HG02943 (cell line): ENCODE results near the gene GRID2.
"Not testable (repeated sequence)": the region's sequence is repeated elsewhere in the genome, so short reads cannot be mapped to it uniquely, and the experiment has no call there.

Source experiments
- ATAC-seq: cut with Tn5 transposase; IDR thresholded peaks from one replicate; pipeline ENCODE4 v1.9.1; 2021; ENCODE audit warnings: mild to moderate bottlenecking, low read depth, moderate library complexity; ENCODE audit not compliant: unreplicated experiment

GRID2 gene

DNA sequence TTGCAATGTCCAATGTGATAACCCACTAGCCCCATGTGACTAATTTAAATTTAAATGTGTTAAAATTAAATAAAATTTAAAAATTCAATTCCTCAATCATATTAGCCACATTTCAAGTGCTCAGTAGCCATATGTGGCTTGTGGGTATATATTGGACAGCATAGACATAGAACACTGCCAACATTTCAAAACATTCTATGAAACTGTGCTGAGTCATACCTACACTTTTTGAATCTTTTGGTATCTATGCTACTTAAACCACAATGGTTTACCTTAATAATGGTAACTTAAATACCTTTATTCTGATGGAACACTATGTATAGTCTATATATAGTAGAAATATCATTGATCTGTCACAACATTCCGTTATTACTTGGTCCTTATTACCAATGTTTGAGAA, 1301.4 kb downstream of the GRID2 start:
- no peak for ATAC-seq

DNA sequence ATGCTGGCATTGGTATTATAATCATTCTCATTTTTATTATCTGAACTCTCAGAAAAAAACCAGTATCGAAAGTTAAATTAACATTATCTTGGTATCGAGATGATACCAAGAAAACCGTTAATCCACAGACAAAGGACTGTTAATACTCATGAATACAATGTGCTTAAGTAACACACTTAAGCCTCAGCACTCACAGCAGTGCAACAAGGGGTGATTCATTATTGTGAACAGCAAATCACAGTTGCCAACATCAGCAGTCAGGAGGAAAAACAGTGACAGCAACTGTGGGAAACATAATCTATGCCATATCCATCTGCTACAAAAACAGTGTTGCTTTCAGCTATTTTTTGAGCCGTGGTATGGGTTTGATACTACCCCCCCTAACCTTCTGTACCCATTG, 1313.8 kb downstream of the GRID2 start:
- no peak for ATAC-seq

DNA sequence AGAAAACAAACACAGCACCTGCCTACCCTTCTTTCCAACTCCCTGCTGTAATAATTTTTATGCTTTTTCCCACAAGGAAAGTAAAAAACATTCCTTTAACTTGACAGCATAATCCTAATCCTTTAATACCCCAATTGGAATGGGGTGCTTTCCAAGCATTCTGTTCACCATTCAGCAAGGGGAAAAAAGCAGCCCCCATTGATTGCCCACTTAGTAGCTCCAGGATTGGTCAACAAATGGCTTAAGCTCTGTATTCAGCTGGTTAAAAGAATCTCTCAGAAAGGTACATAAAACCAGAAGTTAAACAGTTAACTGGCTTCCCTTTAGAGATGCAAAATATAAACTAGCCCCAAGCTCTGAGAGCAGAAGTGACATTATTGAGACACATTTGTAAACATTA, 1330.0 kb downstream of the GRID2 start:
- ATAC-seq = no peak

DNA sequence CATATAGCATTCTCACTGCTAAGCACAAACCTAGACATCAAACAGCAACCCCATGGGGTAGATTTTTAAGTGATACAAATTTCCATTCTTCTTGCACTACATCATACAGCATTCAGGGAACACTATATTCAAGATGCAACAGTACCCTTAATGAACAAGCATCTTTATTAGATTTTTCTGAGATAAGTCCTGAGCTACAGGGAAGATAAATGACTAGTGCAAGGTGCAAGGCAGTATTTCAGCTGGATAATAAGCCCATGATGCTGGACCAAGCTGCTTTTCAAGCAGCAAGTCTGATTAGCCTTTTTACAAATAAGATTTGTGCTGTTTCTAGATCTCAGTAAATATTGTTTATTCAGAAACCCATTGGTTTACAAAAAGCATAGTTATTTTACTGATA, 1332.2 kb downstream of the GRID2 start:
- ATAC-seq = no peak

DNA sequence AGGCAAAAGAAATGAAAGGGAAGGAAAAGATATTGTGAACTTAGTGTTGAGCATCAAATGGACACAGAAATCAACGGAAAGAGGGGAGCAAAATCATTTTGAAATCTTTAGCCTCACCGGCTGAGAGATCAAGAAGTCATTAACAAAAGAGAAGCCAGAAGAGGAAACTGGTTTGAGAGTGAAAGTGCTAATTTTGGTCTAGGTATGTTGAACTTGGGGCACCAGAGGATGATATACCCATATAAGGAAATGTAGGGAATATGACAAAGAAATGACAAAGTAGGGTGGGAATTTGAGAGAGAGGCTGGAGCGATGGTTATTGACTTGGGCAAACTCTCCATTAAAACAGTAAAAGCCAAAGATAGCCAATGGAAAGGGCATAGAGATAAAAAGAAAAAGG, 1341.4 kb downstream of the GRID2 start:
- no peak for ATAC-seq

DNA sequence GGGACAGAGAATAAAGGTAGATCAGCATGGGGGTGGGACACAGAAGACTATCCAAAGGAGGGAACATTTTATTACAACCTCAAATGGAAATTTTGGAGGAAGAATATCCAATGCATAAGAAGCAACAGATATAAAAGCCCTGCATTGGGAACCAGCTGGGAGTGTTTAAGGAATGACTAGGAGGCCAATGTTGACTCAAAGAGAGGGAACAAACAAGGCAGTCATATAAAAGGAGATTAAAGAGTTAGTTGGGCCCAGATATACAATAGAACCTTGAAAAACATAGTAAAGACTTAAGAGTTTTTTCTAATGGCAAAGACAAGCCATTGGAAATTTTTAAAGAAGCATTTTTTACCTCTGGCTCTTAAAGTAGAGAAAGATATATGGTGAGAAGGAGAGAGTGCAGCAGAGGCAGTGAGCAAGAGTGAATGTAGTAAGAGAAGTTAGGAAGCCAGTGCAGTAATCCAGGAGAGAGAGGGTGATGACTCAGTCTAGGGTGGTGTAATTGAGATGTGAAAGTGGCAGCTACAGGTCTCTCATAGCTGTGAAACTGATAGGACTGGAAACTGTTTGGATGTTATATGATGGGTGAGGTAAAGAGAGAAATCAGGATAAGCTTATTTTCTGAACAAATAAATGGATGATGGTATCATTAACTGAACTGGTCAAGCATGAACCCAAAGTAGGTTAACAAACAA, 1342.6 kb downstream of the GRID2 start:
- no peak for ATAC-seq

DNA sequence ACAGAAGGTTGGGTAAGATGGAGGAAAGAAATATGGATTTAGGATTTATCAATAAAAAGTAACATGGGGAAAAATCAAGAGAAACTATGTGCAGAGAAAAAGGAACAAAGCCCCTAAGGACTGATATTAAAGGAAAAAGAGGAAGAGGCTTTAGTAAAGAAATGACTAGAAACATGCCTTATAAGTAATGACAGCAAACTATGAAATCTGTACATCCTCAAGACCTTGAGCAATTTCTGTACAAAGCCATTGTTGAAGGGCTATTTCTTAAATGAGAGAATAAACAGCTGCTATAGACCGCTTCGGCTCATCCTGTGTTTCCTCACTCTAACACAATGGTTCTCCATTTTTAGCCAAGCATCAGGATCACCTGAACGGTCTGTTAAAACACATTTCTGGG, 1344.5 kb downstream of the GRID2 start:
- no peak for ATAC-seq

DNA sequence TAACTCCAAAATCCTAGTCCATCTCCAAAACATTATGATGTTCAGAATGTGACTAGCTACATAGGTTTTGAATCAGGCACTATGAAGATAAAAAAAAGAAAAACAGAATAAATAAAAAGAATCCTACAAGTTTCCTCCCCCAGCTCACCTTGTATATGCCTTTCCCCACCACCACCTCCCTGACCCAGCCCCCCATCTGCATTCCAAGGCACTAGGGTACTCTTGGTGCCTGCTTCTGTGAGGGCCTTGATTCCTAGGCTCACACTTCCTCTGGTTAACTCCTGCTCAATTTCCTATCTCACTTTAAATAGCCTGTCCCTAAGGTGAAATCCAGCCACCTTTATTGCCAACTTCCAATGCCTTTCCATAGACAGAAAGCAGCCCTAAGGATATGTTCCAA, 1346.1 kb downstream of the GRID2 start:
- no peak for ATAC-seq

DNA sequence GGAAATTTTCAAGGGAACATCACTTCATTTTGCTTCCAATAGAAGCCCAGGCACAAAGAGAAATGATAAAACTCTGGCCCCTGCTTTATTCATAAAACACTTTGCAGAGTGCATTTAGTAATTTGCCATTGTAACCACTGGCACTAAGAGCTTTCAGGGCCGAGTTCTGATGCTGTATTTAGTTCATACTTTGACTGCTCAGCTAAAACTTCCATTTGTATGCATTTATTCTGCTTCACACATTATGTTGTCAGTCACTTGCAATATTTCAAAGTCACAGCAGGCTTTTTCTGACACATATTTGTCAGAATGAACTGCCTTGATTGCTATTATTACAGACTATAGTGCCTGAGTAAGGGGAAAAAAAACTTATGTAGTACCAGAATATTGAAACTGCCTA, 1350.4 kb downstream of the GRID2 start:
- ATAC-seq = no peak

DNA sequence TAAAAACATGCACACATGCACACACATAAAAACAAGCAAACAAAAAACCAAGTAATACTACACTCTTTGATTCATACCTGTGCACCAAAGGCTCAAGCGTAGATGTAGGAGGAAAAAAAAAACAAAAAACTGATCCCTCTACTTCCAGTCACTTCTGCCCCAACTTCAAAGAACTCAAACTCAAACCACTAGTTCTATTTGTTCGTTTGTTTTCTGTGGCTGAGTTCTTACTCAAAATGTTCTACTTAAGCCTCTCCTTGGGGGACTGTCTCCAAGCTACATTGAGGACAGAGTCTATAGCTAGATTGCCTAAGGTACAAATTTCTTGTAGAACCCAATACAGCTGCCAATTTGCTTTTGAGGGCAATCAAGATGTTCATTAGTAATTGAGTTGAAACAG, 1353.8 kb downstream of the GRID2 start:
- no peak for ATAC-seq

DNA sequence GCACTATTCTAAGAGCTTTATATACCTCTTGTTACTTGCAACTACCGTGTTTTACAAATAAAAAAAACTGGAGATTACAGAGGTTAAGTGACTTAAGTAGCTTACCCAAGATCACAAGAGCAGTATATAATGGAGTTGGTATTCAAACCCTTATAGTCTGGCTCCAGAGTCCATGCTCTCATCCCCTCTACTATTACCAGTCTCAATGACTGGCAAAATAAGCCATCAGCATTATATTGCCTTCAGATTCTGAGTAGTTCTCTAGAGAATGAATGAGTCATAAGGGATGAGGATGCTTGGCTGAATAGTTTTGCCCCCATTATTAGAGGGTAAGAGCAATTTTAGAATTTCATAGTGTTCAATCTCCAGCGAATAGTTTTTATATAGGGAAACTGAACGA, 1354.7 kb downstream of the GRID2 start:
- no peak for ATAC-seq

DNA sequence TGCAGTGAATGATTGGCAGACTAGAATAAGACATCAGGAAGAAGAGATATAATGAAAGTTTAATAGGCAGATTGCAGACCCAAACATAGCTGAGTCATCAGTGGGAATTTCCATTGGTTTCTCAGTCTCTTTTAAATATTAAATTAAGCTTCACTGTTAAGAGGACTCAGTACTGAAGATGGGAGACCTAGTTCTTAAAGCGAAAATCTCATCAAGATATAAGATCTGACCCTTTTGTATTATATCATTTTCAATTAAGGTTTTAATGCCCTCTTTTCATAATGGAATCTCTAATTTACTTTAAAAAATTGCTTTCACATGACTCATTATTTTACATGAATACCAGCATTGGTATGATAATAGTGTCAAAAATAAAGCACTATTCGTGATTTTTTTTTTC, 1355.9 kb downstream of the GRID2 start:
- ATAC-seq = no peak

DNA sequence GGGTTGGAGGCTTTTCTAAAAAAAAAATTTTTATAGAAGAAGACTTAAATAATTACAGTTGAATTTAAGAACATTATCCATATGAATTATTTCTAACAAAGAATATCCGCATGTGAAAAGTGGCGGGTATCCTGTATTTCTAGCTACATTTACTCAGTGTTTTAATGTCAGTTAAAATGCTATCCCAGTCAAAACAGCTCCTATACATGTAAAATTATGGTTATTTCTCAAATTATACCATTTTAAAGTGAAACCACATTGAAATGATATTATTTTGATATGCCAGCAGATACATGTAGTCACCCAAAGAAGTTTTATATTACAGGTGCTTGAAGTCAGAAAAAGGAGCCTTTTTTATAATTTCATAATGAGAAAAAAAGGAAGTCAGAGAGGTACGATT, 1356.3 kb downstream of the GRID2 start:
- ATAC-seq = no peak

DNA sequence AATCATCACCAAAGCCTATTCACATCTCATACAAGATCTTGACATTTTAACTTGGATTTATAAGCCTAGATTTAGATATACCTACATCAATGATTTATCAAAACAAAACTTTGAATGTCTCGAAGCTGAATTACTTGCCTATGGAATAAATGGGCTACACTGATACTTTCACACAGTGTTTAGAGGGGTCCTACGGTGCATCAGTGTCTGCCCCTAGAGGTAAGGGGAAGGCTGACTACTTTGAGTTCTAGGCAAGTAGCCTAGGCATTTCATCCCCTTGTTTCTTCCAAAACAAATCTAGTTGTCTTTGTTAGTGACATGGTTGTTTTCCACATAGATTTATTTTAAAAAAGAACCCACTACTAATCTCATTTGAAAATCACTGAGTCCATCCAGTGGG, 1366.7 kb downstream of the GRID2 start:
- ATAC-seq = no peak

DNA sequence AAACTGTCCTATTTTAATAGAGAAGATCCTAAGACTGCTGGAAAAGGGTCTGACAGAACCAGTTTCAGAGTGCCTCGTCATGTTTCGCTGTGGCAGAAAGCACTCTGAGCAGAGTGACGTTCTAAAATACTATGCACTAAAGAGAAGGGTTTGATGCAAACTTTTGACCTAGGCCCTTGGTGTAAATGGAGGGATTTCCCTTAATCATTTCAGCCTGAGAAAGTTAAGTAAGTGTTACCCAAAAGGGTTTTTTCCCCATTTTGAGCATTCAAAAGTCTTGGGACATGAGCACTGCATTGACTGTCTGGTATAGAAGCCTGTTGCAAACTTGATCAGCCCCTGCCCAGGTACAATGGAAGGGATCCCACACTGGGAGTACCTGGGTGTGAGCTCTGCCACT, 1367.3 kb downstream of the GRID2 start:
- ATAC-seq = no peak

DNA sequence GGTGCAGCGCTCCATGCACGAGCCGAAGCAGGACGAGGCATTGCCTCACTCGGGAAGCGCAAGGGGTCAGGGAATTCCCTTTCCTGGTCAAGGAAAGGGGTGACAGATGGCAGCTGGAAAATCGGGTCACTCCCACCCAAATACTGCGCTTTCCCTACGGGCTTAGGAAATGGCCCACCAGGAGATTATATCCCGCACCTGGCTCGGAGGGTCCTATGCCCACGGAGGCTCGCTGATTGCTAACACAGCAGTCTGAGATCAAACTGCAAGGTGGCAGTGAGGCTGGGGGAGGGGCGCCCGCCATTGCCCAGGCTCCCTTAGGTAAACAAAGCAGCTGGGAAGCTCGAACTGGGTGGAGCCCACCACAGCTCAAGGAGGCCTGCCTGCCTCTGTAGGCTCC, 1373.2 kb downstream of the GRID2 start:
- not testable (repeated sequence) for ATAC-seq

DNA sequence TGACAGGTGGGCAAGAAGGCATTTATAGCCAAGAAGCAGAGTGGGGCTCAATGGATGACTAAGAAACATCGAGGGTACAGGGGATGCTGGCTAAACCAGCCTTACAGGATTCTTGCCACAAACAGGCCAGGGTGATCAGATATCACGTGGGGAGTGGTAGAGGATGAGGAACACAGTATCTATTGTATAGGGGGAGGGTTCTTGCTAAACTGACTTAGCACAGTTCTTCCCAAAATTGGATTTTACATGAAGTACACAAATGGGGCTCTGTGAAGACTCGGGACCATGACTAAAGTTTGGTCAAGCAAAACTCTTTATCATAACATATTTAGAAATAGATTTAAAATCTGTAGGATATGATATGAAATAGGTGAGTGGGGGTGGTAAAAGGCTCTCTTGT, 1380.8 kb downstream of the GRID2 start:
- no peak for ATAC-seq

DNA sequence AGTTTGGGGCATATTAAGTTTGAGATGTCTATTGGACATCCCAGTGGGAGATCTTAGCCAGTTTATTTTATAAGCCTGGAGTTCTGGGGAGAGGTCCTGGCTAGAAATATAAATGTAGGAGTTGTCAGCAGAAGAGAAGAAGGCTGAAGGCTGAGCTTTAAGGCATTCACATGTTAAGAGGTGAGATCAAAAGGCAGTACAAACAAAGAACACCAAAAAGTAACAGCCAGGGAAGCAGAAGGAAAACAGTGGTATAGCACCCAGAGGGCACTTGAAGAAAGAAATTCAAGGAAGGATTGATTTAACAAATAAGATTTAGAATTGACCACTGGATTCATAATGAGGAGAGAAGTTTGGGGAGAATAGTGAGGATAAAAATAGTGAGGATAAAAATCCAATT, 1383.5 kb downstream of the GRID2 start:
- ATAC-seq = no peak

DNA sequence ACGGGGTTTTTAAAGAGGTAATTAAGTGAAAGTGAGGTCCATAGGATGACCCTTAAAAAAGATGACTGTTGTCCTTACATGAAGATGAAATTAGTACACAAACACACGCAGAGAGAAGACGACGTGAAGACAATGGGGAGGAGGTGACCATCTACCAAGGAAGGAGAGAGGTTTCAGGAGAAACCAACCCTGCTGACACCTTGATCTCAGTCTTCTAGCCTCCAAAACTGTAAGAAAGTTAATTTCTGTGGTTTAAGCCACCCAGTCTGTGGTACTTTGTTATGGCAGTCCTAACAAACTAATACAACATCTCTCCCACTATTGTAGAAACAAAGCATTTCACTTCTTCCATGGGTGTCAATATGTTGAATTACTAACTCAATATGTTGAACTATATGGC, 1385.2 kb downstream of the GRID2 start:
- ATAC-seq = no peak

DNA sequence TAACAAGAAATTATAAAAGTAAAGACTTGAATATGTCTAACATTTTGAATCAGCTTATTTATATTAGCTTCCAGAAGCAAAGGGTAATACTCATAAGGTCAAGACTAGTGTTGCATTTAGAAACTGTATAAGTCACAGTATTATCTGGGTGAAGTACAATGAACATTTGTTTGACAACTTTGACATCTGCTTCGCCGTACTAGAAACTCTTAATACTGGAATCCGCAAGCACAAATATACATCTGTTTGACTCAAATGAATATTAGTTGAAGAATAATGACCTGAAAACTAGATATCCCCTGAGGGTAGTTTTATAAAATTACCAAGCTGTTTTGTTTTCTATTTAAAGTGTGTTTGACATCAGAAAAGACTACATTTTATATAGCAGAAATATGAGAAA, 1389.4 kb downstream of the GRID2 start:
- no peak for ATAC-seq

DNA sequence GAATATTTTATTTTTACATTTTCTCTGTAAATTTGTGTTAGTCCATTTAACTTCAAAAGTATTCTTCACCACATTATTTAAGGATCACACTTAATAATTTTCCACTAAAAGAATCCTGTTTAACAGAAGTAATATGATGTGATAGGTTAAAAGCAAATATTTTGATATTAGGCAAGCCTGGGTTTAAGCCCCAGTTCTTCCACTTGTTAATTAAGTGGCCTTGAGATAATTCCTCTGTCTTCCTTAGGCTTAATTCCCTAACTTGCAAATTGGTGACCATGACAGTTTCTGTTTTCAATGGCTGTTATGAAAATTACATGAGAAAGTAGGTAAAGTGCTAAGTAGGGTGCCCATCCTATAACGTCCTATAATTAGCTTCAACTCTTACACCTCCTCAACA, 1394.9 kb downstream of the GRID2 start:
- ATAC-seq = no peak

DNA sequence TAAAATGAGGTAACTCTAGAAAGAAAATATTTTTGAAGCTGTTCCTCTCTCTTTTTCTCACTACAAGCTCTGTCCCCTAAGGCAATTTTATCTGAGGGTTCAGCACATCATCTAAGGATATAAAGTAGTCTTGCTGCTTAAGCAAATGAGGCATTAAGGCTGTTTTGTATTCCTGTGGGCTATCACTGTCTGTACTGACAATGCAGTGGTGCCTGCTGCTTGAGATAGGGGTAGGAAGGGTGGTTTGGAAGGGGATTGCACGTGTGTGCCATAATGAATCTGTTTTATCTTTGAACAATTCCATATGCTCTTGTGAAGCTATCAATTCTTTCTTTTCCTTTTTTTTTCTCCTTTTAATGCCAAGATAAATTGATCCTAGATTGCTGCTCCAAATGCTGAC, 1396.8 kb downstream of the GRID2 start:
- ATAC-seq = no peak
